HG03520 (cell line): ENCODE data around the gene TNFRSF21.
A peak's percentile ranks its signal among the peaks of the same experiment; 100 is the strongest.
"Not testable (repeated sequence)": the region's sequence is repeated elsewhere in the genome, so short reads cannot be mapped to it uniquely, and the experiment has no call there.

ENCODE experiments used
- ATAC-seq: cut with Tn5 transposase; IDR thresholded peaks from one replicate; pipeline ENCODE4 v1.9.1; 2021; ENCODE audit warnings: mild to moderate bottlenecking, moderate library complexity; ENCODE audit not compliant: unreplicated experiment

The TNFRSF21 gene, protein sequence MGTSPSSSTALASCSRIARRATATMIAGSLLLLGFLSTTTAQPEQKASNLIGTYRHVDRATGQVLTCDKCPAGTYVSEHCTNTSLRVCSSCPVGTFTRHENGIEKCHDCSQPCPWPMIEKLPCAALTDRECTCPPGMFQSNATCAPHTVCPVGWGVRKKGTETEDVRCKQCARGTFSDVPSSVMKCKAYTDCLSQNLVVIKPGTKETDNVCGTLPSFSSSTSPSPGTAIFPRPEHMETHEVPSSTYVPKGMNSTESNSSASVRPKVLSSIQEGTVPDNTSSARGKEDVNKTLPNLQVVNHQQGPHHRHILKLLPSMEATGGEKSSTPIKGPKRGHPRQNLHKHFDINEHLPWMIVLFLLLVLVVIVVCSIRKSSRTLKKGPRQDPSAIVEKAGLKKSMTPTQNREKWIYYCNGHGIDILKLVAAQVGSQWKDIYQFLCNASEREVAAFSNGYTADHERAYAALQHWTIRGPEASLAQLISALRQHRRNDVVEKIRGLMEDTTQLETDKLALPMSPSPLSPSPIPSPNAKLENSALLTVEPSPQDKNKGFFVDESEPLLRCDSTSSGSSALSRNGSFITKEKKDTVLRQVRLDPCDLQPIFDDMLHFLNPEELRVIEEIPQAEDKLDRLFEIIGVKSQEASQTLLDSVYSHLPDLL

DNA sequence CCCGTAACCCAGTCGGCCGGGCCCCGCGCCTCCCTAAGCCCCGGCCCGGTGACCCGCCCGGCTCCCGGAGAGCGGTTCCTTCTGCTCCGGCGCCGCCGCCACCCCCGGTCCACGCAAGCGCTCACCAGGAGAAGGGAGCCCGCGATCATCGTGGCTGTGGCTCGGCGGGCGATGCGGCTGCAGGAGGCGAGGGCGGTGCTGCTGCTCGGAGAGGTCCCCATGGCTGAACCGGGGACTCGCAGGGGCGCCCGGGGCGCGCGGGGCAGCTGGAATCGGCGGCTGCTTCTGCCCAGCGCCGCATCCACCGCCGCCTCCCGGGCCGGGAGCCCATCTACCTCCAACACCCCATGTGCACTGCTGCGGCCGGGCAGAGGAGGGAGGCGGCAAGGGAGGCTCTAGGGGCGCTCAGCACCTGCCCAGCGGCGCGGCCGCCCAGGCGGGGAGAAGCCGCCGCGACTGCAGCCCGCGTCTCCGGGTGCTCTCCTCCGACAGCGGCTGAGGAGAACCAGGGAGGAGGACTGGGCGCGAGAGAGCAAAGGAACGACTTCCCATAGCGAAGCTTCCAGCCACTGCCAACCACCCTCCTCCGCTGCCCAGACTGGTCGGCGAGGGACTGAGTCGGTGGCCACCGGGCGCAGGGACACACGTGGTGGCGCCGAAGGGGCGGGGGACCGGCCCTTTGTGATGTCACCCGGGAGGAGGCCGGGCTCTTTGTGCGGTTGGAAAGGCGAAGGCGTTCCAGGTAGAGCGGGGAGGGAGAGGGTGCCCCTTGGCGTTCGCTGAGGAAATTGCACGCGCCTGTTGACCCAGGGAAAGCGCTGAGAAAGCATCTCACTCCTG, at the start of gene TNFRSF21:
TNFRSF21 (minus strand) TSS at position 615 of the 840 bp plus-strand sequence; CDS start at position 221, 394 bp downstream.
- ATAC-seq = peak; percentile 99

DNA sequence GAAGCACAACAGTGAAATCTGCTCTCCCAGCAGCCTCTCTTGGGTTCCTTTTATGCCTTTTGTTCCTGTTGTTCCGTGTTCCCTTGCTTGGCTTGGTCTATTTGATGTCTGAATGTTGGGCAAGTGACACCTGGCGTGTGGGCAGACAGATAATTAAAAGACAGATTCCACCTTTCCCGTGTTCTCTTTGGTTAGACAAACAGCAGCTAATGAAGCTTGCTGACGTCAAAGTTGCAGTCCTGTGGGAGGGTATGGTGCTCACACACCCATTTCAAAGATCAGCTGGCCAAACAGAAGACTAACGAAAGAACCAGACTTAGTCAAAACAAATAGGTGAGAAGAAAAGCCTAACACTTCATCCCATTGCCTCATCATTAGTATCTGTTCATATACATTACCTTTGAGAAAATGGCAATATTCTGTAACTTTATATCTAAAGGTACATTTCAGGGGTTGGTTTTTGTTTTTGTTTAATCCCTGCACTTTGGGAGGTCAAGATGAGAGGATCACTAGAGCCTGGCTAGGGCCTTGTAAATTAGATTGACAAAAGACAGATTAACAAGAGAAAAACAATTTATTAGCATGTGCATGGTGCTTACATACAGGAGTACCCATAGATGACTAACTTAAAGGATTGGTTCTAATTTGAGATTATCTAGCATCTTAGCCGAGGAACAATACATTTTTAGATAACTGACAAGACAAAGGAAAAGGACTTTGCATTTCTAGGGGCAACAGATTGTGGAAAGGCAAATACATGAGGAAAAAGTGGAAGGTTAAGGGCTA, 48.9 kb upstream of the TNFRSF21 start:
- ATAC-seq = peak; percentile 64

DNA sequence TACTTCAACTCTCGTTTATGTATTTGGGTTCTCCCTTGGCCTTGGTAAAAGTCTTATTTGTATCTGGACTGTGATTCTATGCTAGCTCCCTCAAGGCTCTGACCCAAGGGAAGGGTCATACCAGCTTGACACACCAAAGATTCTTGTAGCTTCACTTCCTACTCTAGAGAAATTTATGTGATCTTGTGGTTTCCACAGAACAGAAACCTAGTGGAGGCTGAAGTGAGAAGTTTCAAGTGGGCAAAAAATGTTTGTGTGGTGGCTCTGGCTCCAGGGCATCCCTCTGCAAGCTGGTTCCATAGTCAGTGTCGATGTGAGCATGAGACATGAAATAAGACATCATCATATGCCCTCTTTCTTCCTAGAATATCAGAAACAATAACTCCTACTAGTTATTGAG, 48.1 kb upstream of the TNFRSF21 start:
- peak; percentile 59 for ATAC-seq

DNA sequence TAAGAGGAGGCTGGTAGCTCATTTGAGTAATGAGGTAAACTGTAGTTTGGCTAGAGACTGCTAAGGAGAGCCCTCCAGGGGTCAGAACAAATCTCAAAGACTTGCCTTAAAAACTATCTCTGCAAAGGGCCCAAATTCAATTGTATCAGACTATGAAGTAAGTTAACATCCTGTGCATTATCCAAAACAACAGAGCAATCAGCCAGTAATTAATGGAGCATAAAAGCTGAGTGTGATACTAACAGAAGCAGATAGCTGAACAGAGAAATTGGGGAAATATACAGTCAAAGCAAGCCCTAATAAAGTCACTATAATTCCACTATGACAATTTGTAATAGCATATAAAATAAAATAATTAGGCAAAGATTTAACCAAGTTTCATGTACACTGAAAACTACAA, 45.8 kb upstream of the TNFRSF21 start:
- ATAC-seq = no peak

DNA sequence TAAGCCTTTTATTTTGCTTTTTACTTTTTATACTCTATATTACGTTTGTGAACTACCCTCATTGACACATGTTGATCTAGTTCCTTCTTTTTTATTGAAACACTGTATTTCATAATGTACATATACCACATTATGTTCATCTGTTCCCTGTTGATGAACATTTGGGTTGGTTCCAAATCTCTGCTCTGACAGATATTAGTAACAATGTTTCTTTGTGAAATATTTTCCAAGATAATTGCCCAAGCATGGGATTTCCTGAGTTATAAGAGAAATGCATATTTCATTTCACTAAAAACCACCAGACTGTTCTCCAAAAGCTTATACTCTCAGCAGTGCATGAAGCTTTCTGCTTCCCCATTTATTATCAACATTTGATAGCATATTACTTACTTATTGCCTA, 44.2 kb upstream of the TNFRSF21 start:
- ATAC-seq = no peak

DNA sequence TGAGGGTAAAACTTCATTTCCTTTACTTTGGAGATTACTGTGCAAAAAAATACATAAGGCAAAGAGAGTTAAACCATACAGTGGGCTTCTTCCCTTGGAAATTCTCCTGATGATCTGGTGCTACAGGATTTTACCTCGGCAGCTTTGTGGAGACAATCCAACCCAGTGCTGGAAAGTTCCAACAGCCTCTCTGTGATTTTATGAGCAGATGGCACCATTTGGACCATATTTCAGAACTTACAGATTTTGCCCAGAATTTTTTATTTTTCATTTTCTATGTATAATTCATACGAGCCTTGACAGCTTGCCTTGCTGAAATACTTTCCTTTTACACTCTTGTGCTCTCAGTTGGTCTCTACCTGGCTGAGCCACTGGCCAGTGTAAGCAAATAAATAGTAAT, 43.3 kb upstream of the TNFRSF21 start:
- ATAC-seq = no peak

DNA sequence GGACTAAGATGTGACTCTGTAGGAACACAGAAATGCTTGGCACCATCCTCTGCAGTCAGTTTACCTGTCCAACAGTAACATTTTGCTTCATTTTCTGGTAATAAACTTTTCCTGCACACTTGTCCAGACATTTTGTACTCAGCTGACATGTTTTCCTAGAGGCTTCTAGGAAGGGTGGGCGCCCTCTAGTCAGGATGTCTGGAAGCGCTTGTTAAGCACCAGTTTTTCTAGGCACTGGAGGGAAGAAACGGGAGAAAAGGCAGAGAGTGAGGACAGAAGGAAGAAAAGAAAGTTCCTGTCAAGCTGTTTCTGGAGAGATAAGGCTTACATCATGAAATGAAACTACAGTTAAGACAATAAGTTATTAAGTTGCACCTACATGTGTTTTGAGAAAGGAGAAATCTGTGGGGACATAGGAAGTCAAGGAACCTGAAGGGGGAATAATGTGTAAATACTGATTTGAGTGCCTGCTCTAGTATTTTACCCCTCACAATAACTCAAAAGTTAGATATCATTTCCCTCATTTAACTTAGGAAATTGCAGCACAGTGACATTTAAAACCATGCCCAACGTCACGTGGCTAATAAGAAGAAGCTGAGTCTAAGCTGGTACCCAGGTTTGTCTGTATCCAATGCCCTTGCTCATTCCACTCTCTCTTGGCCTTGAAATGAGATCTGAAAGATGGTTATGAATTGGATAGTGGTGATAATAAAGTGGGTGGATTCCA, 42.7 kb upstream of the TNFRSF21 start:
- ATAC-seq = no peak

DNA sequence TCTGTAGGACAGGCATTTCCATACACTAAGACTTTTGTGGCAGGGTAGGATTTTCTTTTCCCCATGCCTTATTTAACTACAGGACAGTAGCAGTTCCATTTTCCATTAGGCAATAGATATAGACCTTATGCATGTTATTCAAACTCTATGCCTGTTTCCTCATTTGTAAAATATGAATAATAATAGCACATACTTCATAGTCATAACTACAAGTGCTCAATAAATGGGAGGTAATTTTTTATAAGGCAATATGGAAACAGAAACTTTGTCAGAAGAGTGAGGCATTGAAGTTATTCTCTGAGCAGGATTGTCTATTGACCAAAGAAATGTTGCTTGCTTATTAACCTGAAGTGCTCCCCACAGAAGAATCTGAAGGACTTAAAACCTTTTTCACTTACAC, 41.9 kb upstream of the TNFRSF21 start:
- ATAC-seq = no peak

DNA sequence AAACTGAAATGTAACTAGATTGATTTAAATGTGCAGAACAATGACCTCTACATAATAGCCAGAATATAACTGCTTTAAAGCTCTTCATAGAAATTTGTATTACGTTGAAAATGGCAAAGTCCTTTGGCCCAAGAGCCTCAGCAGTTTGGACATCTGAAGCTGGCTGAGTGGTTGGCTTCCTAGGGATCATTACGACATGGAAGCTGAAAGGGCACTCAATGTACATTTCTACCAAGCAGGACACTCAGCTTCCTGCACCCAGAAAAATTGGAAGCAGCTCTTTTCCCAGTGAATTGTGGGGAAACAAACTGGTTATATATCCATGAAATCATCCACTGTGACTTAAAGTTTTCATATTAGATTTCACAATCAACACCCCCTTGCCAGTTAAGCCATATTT, 40.2 kb upstream of the TNFRSF21 start:
- no peak for ATAC-seq

DNA sequence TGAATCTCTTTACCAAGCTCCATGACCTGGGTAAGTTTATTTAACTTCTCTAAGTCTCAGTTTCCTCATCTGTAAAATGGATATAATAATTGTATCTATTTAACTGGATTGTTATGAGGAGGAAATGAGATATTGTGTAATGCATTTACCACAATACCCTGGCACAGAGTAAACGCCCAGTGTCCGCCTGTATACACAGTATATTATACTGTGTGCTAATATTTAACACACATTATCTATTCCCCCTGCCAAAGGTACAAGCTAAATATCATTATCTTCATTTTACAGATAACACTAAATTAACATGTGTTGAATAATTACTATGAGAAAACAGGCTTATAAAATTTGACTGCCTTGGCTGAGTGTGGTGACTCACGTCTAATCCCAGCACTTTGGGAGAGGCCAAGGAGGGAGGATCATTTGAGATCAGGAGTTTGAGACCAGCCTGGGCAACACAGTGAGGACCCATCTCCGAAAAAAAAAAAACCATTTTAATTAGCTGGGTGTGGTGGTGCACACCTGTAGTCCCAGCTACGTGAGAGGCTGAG, 38.7 kb upstream of the TNFRSF21 start:
- no peak for ATAC-seq

DNA sequence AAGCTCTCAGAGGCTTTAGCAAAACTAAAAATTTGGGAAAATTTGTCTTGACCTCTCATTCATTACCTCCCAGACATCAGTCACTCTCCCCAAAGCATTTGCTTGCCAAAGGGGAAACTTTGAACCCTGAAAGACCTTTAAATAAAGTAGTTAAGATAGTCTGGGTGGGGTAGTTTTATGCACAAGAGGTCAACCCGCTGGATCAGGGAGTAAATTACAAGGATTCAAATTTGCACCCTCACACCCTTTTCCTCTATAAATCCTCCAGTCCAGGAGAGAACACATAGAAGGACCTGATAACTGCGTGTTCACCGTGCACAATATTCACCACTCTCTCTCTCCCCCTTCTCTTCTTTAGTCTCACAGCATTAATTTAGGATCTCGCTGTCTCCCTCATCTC, 36.1 kb upstream of the TNFRSF21 start:
- no peak for ATAC-seq

DNA sequence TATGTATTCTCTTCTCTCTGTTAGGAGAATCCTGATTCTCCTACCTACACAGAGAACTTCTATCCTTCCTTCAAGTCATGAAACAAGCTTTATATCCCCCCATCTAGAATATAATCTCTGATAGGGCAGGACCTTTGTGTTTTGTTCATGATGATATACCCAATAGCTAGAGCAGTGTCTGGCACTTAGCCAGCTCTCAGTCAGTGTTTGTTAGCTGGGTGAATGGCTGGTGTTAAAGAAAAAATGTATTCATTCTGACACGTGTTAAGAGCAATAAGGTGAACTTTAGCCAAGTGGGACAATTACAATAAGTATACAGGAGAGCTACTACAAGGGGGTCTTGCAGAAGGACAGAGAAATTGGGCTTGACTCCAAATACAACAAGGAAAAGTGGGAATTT, 34.3 kb upstream of the TNFRSF21 start:
- no peak for ATAC-seq

DNA sequence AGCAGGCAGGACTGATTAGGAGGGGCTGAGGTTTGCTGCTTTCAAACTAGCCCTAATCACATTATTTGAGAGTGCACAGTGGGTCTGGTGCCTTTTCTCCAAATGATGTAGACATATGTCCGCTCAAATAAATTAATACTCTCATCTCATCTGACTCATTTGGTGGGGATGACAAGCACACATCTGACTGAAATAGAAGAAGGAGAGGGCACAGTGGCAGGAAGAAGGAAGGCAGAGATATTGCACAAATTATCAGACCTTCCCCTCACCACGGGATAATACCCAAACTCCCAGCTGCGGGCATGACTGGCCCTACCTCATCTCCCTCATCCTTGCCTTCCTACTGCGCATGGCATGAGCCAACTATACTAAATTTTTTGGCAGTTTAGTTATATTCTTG, 33.9 kb upstream of the TNFRSF21 start:
- no peak for ATAC-seq

DNA sequence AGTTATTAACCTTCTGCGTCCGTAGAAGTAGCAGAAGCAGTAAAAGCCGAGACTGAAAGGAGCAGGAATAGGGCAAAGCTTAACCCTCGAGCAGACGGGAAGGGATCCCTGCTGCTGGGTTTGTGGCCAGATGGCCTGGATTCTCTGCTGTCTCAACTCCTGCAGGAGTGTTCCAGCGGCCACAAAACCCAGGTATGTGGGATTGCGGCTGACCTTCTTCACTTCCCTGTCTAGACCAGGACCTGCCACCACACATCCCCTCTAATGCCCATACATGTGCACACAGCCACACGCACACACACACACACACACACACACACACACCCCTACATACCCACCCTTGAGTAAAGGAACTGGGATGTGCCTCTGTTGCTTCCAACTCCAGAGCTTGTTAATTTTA, 33.1 kb upstream of the TNFRSF21 start:
- ATAC-seq = no peak

DNA sequence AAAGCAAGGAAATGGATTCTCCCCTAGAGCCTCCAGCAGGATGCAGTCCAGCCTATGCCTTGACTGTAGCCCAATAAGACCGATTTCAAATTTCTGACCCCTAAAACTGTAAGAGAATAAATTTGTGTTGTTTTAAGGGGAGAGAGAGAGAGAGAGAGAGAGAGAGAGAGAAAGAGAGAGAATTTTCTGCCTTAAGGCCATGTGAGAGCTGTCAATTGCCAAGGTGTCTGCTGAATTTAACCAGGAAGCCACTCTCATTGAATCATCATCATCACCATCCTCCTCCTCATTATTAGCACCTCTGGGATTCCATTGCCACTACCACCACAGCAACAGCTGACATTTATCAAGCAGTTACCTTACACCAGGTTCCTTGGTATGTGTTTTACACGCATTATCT, 27.8 kb upstream of the TNFRSF21 start:
- ATAC-seq = no peak

DNA sequence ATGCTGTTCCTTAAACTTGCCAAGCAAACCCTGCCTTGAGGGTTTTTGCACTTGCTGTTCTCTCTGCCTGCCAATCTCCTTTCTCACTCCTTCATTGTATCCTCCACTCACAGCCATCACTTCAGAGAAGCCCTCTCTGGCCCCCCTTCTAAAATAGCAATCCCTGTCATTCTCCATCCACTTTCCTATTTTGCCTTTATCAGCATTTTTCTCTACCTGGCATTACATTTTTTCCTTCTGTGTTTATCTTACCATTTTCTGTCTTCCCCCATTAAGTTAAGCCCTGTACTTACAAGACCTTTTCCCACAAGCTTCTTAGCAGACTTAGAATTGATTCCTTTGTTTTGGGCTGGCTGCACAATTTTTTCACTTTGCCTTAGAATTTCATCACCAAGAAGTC, 26.6 kb upstream of the TNFRSF21 start:
- no peak for ATAC-seq

DNA sequence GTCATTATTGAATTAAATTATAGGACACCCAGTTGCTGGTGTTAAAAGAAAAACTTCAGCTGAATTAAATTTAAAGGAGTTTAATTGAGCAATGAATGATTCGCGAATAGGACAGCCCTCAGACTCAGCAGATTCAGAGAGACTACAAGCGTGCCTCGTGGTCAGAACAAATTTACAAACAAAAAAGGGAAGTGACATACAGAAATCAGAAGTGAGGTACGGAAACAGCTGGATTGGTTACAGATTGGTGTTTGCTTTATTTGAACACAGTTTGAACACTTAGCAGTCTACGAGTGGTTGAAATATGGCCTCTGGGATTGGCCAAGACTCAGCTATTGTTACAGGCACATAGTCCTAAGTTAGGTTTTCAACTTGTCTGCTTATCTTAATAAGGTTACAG, 25.8 kb upstream of the TNFRSF21 start:
- peak; percentile 97 for ATAC-seq

DNA sequence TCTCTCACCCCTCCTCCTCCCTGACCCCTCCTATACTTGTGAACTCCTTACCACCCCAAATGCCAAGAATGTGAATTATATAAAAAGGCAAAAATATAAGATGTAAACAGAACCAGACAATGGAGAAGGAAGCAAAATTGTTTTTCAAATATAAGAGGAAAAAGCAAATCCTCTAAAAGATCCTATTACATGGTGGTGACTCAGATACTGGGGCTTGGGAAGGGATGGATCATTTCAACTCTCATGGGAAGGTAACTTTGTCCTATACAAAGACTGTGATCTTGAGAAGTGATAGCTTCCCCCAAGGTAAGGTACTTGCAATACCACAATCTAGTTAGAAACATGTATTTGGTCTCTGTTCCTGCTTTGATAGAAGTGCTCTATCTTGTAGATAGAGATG, 24.6 kb upstream of the TNFRSF21 start:
- no peak for ATAC-seq

DNA sequence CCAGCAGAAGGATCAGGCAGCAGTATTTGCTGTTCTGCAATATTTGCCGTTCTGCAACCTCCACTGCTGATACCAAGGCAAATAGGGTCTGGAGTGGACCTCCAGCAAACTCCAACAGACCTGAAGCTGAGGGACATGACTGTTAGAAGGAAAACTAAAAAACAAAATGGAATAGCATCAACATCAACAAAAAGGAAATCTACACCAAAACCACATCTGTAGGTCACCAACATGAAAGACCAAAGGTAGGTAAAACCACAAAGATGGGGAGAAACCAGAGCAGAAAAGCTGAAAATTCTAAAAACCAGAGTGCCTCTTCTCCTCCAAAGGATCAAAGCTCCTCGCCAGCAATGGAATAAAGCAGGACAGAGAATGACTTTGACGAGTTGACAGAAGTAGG, 18.9 kb upstream of the TNFRSF21 start:
- ATAC-seq = not testable (repeated sequence)

DNA sequence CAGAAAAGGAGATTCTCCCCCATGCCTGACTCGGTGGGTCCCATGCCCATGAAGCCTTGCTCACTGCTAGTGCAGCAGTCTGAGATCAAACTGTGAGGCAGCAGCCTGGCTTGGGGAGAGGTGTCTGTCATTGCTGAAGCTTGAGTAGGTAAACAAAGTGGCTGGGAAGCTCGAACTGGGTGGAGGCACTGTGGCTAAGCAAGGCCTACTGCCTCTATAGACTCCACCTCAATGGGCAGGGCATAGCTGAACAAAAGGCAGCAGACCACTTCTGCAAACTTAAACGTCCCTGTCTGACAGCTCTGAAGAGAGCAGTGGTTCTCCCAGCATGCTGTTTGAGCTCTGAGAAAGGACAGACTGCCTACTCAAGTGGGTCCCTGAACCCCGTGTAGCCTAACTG, 18.4 kb upstream of the TNFRSF21 start:
- not testable (repeated sequence) for ATAC-seq
